WERI-Rb-1 (cell line): ENCODE data around the gene CETP.

ENCODE experiments used
- DNase-seq: peaks from one replicate; pipeline ENCODE4 v3.0.0-alpha.2; 2020
- H3K27ac ChIP-seq: fragments of 250-450 bp; sonication (Bioruptor Pico); 2 replicates; pipeline ENCODE4 v1.5.1; 2020; ENCODE audit warnings: mild to moderate bottlenecking, moderate library complexity
- H3K27me3 ChIP-seq: fragments of 250-450 bp; sonication (Bioruptor Pico); 2 replicates; pipeline ENCODE4 v1.5.1; 2021; ENCODE audit warnings: mild to moderate bottlenecking, low read depth, moderate library complexity; ENCODE audit not compliant: insufficient read depth, severe bottlenecking
- H3K36me3 ChIP-seq: fragments of 250-450 bp; sonication (Bioruptor Pico); 2 replicates; pipeline ENCODE4 v1.5.1; 2020; ENCODE audit warnings: mild to moderate bottlenecking, moderate library complexity
- H3K4me3 ChIP-seq: 2 replicates; pipeline ENCODE4 v1.5.1; 2011; ENCODE audit warnings: low read depth, mild to moderate bottlenecking, control low read depth, low read length
- H3K9me3 ChIP-seq: fragments of 250-450 bp; sonication (Bioruptor Pico); 2 replicates; pipeline ENCODE4 v1.5.1; 2021; ENCODE audit warnings: mild to moderate bottlenecking, moderate library complexity; ENCODE audit not compliant: severe bottlenecking
- CTCF ChIP-seq: IDR thresholded peaks from 2 replicates; pipeline ENCODE4 v1.5.1; 2011; ENCODE audit warnings: low read depth, mild to moderate bottlenecking, control low read depth, inconsistent platforms, low read length

CETP gene

GRCh38 chr16:56916571-56917403 lies 45.0 kb upstream of the CETP start:
- Histone ChIP-seq H3K27ac (no peak overlapping the region), H3K27me3 (no peaks in the 10 kb centered on the region), H3K36me3 (no peaks in the 10 kb centered on the region), H3K4me3 (no peak overlapping the region), H3K9me3 (no peaks in the 10 kb centered on the region)
- no peak for TF ChIP-seq CTCF
- no peak for DNase-seq

- DNase-seq, result no peak
- H3K27ac ChIP-seq, result no peak overlapping the region
- H3K9me3 ChIP-seq, result no peaks in the 10 kb centered on the region
- no peaks in the 10 kb centered on the region for H3K27me3 ChIP-seq
- no peak for TF ChIP-seq CTCF
- H3K36me3 ChIP-seq, result no peaks in the 10 kb centered on the region
- no peak overlapping the region for H3K4me3 ChIP-seq
These were observed 43.2 kb upstream of the CETP start for GRCh38 chr16:56918467-56919012.

- H3K36me3 ChIP-seq, result no peaks in the 10 kb centered on the region
- no peak overlapping the region for H3K4me3 ChIP-seq
- no peak for DNase-seq
- H3K27ac ChIP-seq, result no peak overlapping the region
- H3K9me3 ChIP-seq, result no peaks in the 10 kb centered on the region
- no peak for TF ChIP-seq CTCF
- H3K27me3 ChIP-seq, result no peaks in the 10 kb centered on the region
These were observed 42.5 kb upstream of the CETP start for GRCh38 chr16:56919099-56919800.

- H3K27ac ChIP-seq, result no peak overlapping the region
- no peaks in the 10 kb centered on the region for H3K27me3 ChIP-seq
- no peak for DNase-seq
- H3K9me3 ChIP-seq, result no peaks in the 10 kb centered on the region
- H3K4me3 ChIP-seq, result no peak overlapping the region
- TF ChIP-seq CTCF, result no peak
- no peaks in the 10 kb centered on the region for H3K36me3 ChIP-seq
These were observed 40.2 kb upstream of the CETP start for GRCh38 chr16:56921571-56921970.

GRCh38 chr16:56923481-56924091 lies 38.2 kb upstream of the CETP start:
- no peaks in the 10 kb centered on the region for H3K27me3 ChIP-seq
- H3K9me3 ChIP-seq, result no peaks in the 10 kb centered on the region
- no peak overlapping the region for H3K4me3 ChIP-seq
- no peak for DNase-seq
- no peak overlapping the region for H3K27ac ChIP-seq
- no peaks in the 10 kb centered on the region for H3K36me3 ChIP-seq
- TF ChIP-seq CTCF, result no peak
